Fibroblast of skin of right biceps (primary cell): Measurements from ENCODE around the gene RBM27.
"Not testable (repeated sequence)": the region's sequence is repeated elsewhere in the genome, so short reads cannot be mapped to it uniquely, and the experiment has no call there.

Experiments
- DNase-seq: peaks from one replicate; pipeline ENCODE4 v3.0.0-alpha.2; 2013

Gene RBM27, protein sequence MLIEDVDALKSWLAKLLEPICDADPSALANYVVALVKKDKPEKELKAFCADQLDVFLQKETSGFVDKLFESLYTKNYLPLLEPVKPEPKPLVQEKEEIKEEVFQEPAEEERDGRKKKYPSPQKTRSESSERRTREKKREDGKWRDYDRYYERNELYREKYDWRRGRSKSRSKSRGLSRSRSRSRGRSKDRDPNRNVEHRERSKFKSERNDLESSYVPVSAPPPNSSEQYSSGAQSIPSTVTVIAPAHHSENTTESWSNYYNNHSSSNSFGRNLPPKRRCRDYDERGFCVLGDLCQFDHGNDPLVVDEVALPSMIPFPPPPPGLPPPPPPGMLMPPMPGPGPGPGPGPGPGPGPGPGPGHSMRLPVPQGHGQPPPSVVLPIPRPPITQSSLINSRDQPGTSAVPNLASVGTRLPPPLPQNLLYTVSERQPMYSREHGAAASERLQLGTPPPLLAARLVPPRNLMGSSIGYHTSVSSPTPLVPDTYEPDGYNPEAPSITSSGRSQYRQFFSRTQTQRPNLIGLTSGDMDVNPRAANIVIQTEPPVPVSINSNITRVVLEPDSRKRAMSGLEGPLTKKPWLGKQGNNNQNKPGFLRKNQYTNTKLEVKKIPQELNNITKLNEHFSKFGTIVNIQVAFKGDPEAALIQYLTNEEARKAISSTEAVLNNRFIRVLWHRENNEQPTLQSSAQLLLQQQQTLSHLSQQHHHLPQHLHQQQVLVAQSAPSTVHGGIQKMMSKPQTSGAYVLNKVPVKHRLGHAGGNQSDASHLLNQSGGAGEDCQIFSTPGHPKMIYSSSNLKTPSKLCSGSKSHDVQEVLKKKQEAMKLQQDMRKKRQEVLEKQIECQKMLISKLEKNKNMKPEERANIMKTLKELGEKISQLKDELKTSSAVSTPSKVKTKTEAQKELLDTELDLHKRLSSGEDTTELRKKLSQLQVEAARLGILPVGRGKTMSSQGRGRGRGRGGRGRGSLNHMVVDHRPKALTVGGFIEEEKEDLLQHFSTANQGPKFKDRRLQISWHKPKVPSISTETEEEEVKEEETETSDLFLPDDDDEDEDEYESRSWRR

DNA sequence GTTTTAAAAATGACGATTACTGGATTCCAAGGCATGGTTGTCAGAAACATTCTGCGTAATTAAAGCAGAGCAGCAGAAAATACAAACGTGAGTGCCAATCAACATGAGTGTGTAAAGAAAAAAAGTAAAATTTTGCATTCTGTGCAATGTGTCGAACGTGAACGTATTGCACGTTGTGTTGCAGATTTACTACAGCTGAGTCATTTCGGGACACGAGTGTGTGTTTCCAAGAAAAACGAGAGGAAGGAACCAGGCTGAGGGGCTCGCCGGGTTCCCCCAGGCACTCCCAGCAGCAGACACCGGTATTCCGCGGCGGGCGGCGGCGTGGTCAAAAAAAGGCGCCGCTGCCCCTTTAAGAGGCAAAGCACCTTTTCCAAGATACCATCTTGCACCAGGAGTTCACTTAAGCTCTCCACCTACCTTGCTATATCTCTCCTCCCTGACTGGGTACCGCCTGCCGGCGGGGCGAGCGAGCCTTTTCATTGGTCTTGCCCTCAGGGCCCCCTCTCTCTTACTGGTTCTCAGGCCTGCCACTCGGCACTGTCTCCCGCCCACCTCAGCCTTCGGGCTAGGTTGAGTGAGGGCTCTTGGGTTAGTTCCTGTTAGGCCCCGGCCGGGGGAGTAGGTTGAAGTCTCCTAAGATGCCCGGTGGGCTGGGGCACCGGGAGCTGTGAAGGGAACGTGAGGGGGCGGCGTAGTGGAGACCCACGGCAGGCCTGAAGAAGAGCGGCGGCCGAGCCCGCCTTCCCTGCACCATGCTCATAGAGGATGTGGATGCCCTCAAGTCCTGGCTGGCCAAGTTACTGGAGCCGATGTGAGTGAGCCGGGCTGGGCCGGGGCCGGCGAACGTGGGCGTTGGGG, at the start of gene RBM27:
Gene RBM27, plus strand, starts transcription at position 595 of the 861 bp plus-strand sequence. Its CDS starts 161 bp downstream, at position 756.
- DNase-seq = peak; percentile 99

DNA sequence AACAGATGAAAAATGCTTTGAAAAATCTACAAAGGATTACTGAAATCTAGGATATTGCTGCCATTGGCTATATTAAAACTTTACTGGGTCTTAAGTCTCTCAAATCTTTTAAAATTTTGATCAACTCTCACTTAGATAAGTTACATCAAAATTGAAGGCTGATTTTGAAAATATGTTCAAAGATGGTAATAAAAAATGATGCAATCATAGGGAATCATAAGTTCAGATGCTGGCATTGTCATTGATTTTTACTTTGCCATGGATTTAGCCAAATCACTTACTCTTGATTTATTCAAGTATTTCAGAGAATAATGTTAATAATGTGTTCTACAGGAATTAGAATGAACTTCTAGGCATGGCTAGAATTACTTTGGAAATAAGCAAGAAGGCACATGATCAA, 45.1 kb upstream of the RBM27 start:
- no peak for DNase-seq

DNA sequence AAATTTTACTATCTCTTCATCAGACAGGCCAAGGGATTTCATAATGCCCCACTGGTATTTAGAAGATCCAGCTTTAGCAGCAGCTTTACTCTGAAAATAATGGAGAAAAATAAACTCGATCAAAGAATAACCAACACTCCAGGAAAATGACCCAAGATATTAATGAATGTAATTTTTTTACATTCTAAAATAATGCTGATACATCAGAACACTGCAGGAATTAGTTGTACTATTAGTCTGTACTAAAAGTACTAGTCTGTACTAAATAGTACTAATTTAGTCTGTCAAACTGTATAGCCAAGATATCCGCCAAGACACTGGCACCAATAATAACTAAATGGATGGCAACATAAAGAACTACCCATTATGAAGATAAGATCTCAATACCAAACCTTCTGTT, 39.0 kb upstream of the RBM27 start:
- DNase-seq = no peak

DNA sequence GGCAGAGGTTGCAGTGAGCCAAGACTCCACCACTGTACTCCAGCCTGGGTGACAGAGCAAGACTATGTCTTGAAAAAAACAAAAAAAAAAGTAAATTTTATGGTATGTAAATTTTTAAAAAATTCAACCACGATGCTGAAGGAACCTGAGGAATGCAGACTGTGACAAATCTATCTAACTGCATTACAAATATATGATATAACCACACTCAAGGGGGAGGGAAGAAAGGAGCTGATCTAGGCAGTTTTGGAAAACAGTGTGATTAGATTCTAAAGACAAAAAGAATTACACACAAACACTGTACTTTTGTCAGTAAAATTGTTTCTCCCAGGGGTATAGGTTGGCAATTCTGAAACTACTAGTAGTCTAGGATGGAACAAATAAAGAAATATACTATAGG, 37.9 kb upstream of the RBM27 start:
- peak; percentile 47 for DNase-seq

DNA sequence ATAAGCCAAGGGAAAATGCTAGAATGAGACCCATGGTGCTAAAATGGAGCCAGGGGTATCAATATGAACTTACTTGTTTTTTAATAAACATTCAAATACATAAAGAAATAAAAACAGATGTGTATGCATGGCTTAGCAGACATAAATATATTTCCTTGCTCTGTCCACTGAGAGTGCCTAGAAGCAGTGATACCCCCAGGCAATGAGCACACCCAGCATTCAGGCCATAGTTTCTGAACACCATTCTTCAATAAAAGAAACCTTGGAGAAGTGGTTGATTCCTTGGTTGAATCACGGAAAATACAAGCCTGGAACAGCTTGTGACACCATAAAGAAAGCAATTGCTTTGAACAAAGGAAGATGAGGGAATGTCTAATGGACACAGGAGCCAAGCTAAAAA, 37.5 kb upstream of the RBM27 start:
- DNase-seq = no peak

DNA sequence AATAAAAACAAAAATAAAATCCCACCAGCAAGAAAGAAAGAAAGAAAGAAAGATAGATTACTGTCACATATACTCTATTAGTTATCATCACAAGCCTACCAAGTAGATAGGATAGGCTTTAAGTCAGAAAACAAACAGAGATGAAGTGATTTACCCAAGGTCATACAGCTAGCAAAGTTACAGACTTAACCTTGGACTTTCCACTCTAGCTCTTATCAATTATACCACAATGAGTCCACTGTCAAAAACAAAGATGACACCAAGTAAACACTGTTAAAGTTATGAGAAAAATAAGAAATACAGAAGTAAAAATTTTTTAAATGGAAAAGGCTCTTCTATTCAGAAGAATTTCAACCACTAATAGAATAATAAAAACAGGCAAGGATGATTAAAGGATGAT, 34.3 kb upstream of the RBM27 start:
- no peak for DNase-seq

DNA sequence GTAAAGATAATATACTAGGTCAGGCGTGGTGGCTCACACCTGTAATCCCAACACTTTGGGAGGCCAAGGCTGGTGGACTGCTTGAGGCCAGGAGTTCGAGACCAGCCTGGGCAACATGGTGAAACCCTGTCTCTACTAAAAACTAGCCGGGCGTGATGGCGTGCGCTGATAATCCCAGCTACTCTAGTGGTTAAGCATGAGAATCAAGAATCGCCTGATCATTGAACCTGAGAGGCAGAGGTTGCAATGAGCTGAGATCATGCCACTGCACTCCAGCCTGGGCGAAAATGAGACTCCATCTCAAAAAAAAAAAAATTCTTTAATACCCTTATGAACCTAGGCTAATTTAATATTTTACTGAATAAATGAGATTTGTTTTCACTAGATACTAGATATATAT, 30.4 kb upstream of the RBM27 start:
- not testable (repeated sequence) for DNase-seq

DNA sequence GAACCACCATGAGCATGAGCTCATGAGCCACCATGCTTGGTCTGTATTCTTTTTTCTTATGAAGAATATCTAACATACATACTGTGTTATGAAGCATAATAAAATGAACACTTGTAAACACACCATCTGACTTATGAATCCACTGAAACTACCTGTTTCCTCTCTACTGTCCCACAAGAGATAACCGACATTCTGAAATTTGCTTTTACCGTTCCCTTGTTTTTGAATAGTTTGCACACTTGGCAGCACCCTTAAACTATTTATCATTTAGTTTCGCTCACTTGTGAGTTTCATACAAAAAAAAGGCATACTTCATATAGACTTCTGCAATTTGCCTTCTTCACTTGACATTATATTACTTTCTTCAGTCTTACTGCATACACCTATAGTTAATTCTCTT, 29.8 kb upstream of the RBM27 start:
- DNase-seq = no peak

DNA sequence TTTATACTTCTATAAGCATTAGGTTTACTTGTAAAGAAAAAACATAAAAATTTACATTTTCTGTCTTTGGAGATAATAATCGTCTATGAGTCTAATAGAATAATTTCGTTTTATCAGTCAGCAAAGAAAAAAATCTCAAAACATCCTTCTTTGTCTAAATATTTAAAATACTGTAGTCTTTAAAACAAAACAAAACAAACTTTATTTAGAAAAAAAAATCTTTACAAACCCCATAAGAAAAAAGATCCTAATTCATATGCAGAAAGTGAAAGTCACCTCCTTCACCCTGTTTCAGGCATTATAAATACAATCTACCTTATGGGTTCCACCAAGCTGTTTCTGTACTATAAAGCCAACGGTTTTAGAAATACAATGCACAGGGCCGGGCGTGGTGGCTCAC, 26.6 kb upstream of the RBM27 start:
- DNase-seq = no peak

DNA sequence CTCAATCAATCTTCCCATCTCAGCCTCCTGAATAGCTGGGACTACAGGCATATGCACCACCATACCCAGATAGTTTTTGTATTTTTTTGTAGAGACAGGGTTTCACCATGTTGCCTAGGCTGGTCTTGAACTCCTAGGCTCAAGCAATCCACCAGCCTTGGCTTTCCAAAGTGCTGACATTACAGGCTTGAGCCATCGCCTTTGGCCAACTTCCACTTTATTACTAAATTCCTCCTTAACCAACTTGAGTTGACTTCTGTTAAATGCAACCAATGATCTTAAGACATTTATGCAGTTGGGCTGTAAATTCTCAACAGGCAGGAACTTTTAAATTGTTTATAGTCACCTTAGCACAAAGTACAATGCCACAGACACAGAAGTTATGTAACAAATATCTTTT, 23.7 kb upstream of the RBM27 start:
- DNase-seq = no peak

DNA sequence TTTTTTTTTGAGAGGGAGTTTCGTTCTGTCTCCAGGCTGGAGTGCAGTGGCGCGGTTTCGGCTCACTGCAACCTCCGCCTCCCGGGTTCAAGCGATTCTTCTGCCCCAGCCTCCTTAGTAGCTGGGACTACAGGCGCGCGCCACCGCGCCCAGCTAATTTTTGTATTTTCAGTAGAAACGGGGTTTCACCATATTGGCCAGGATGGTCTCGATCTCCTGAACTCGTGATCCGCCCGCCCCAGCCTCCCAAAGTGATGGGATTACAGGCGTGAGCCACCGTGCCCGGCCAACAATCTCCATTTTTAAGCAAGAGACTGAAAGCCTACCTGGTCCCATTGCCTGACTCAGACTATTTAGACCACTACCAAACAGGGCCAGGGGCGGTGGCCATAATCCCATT, 20.0 kb upstream of the RBM27 start:
- not testable (repeated sequence) for DNase-seq

DNA sequence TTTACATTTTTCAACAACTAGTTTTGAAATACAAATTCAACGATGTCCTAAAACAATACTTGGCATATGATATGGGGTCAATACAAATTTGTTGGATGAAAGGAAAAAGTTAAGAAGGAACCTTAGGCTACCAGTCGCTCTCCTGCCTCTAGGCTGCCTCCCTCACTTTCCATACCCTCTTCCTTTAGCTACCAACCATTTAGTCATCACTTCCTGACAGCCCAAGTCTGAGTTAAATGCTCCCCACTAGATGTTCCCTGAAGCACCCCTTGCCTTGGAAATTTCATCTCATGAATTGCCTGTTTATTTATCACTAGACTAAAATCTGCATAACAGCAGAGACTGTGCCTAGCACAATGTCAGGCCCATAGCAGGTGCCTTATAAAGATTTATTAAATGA, 18.2 kb upstream of the RBM27 start:
- peak; percentile 31 for DNase-seq

DNA sequence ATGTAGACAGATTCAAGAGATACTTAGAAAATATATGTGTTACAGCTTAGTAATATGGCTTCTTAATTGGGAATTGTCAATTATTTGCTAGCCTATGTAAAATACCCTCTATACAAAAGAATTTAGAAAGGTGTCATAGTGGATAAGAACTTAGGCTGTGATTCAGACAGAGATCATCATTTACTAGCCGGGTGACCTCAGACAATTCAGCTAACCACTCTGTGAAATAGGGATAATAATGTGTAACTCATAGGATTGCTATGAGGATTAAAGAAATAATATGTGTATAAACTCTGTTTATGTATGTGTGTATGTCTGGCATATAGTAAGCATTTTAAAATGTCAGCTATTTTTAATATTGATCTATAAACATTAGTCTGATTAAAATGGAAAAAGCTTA, 15.0 kb upstream of the RBM27 start:
- peak; percentile 79 for DNase-seq

DNA sequence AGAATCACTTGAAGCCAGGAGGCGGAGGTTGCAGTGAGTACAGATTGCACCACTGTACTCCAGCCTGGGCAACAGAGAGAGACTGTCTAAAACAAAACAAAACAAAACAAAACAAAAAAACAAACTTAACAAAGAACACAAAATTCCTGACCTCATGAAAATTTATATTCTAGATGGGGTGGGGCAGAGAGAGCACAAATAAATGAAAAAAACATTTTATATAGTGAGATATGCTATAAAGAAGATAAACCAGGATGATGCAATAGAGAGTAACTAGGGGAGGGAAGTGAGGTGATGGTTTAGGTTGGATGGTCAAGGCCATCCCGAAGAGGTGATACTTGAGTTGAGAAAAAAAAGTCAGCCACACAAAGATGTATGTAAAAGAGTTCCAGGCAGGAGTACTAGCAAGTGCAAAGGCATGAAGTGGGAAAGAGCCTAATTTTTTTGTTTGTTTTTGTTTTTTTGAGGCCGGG, 10.8 kb upstream of the RBM27 start:
- no peak for DNase-seq

DNA sequence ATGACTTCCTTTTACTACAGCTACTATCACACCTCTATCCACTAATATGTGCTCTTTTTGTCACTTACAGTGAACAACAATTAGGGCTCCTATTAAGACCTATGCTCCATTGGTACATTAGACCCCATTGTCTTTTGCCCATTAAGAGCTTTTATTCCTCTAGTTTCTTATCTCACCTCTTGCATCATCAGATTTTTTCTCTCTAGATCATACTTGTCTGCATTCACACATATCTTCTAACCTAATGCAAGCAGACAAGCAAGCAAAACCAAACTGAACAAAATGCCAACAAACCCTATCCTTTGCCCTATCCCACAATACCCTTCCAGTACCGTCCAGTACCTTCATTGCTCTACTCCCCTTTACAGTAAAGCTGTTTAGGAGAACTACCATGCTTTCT, 10.1 kb upstream of the RBM27 start:
- peak; percentile 14 for DNase-seq

DNA sequence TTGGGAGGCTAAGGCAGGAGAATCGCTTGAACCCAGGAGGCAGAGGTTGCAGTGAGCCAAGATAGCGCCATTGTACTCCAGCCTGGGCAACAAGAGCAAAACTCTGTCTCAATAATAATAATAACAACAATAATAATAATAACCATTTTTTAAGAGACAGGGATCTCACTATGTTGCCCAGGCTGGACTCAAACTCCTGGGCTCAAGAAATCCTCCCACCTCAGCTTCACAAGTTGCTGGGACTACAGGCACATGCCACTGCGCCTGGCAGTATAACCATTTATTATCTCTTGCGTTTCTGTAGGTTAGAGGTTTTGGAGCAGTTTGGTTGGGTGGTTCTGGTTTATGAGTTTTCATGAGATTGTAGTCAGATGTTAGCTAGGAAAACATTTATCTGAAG, 8.4 kb upstream of the RBM27 start:
- not testable (repeated sequence) for DNase-seq

DNA sequence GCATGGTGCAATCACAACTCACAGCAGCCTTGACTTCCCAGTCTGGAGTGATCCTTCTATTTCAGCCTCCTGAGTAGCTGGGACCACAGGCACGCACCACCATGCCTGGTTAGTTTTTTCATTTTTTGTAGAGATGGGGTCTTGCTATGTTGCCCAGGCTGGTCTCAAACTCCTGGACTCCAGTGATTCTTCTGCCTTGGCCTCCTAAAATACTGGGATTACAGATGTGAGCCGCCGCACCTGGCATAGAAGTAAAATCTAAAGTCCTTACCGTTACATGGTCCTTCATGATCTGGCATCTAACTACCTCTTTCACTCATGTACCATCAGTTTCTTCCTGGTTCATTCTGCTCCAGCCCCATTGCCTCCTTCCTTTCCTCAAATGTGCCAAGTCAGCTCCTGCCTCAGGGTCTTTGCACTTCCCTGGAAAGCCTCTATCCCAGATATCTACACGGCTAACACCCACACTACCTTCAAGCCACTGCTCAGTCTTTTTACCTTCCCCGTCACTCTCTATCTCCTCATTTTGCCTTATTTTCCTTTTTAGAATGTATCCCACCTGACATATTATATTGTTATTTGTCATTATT, 6.9 kb upstream of the RBM27 start:
- DNase-seq = no peak

DNA sequence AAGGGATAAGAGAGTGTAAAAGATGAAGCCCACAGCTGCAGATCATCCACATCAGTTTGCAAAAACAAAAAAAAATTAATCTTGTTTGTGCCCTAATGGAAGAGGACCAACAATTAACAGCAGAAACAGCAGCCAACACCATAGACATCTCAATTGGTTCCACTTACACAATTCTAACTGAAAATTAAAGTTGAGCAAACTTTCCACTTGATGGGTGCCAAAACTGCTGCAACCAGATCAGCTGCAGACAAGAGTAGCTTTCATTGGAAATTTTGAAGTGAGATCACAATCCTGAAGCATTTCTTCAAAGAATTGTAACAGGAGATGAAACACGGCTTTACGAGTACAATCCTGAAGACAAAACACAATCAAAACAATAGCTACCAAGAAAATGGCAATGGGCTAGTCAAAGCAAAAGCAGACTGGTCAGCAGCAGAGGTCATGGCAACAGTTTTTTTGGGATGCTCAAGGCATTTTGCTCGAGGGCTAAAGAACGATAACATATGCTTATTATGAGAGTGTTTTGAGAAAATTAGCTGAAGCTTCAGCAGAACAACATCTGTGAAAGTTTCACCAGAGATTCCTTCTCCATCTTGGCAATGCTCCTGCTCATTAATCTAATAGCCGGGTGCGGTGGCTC, 4.1 kb upstream of the RBM27 start:
- DNase-seq = no peak

DNA sequence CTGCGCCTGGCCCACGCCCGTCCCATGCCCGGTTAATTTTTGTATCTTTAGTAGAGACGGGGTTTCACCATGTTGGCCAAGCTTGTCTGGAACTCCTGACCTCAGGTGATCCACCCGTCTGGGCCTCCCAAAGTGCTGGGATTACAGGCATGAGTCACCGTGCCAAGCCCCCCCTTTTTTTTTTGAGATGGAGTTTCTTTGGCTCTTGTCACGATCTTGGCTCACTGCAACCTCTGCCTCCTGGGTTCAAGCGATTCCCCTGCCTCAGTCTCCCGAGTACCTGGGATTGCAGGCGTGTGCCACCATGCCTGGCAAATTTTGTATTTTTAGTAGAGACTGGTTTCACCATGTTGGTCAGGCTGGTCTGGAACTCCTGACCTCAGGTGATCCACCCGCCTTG, 1.6 kb upstream of the RBM27 start:
- peak; percentile 4 for DNase-seq

DNA sequence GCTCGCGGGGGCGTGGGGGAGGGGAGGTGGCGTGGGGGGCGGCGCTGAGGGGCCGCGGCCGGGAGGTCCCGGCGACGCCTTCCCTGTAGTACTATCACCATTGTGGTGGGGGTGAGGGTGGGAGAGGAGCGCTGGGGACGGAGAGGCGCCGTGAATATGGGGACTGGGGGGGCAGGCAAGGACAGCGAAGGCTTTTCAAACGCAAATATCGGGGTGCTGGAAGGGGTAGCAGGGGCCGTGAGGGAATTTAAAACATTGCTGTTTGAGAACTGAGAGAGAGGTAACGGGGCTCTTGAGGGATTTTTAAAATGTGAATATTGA, 427 bp downstream of the RBM27 start:
- no peak for DNase-seq

DNA sequence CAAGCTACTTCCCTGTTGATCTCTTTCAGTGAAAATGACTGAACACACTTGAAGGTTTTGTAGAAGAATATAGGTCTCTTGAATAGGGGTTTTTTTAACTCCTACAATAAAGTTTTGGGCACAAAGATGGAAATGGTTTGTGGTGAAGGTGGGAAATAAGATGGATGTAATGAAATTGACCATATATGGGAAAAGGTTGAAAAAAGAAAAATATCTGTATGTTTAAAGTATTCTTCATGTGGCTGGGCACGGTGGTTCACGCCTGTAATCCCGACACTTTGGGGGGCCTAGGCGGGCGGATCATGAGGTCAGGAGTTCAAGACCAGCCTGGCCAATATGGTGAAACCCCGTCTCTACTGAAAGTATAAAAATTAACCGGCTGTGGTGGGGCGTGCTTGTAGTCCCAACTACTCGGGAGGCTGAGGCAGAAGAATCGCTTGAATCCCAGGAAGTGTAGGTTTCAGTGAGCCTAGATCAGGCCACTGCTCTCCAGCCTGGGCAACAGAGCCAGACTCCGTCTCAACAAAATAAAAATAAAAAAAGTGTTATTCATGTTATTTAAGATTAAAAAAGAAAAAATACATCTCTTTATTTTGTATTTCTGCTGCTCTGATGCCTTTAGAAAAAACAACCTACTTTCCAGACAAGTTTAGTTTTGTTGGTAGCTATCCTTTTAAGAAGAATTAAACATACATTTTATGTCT, 2.2 kb downstream of the RBM27 start:
- DNase-seq = no peak
